Head of caudate nucleus (tissue), 42 donors: ENCODE measurements around the gene EGLN2.
A peak's percentile ranks its signal among the peaks of the same experiment; 100 is the strongest.

Experiments
- DNase-seq, 42 donors: peaks; one replicate each; pipeline versions ENCODE4 v3.0.0 to v3.0.0-alpha.2; 2020 to 2021; ENCODE audit warnings: mixed read lengths in 7 of 42
- intact Hi-C: fragments of 100-400 bp; cut with DNase I; formaldehyde crosslinking; loops from one replicate; pipeline ENCODE4 v1.15.0; 2022

Gene EGLN2

DNA sequence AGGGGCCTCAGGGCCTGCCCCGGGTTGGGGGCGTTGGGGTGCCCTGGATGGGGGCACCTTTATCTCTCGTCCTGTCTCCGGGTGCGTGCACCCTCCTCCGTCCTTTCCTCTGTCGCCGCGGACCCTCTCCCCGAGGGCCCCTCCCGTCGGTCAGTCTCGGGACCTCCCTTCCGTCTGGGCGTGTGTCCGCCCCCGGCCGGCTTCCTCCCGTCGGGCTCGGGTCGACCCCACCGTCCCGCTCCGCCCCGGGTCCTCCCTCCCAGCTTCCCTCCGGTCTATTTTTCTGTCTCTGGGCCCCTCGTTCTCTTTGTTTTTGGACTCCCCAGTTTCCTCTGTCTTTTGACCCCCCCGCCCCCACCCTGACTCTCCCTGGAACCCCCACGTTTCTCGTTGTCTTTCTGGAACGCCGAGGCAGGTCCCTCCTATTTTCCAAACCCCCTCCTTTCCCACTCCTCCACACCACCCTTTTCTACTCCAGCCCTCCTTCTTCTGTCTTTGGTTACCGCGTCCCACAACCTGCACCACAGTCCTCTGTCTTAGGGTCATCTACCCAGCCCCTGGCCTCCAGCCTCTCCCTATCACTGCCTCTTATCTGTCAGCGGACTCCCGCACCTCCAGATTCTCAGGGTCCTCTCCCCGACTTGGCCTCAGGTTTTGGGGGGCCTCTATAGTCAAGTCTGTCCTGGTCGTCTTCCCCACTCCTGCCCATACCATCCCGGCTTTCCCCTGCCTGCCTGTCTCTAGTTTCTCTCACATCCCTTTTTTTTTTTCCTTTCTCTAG lies 757 bp downstream of the EGLN2 start:
- peak in 9 of 42 donors; percentile 29 to 58 (median 46) for DNase-seq
- intact Hi-C loops = no loop called here

DNA sequence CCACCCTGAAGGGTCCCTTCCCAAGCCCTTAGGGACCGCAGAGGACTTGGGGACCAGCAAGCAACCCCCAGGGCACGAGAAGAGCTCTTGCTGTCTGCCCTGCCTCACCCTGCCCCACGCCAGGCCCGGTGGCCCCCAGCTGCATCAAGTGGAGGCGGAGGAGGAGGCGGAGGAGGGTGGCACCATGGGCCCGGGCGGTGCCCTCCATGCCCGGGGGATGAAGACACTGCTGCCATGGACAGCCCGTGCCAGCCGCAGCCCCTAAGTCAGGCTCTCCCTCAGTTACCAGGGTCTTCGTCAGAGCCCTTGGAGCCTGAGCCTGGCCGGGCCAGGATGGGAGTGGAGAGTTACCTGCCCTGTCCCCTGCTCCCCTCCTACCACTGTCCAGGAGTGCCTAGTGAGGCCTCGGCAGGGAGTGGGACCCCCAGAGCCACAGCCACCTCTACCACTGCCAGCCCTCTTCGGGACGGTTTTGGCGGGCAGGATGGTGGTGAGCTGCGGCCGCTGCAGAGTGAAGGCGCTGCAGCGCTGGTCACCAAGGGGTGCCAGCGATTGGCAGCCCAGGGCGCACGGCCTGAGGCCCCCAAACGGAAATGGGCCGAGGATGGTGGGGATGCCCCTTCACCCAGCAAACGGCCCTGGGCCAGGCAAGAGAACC lies 1.5 kb downstream of the EGLN2 start:
- DNase-seq = peak in 5 of 42 donors; percentile 31 to 61 (median 33)
- intact Hi-C loops = no loop called here

DNA sequence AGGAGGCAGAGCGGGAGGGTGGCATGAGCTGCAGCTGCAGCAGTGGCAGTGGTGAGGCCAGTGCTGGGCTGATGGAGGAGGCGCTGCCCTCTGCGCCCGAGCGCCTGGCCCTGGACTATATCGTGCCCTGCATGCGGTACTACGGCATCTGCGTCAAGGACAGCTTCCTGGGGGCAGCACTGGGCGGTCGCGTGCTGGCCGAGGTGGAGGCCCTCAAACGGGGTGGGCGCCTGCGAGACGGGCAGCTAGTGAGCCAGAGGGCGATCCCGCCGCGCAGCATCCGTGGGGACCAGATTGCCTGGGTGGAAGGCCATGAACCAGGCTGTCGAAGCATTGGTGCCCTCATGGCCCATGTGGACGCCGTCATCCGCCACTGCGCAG lies 2.0 kb downstream of the EGLN2 start:
- peak in 4 of 42 donors; percentile 22 to 56 (median 36) for DNase-seq
- intact Hi-C loops = no loop called here

DNA sequence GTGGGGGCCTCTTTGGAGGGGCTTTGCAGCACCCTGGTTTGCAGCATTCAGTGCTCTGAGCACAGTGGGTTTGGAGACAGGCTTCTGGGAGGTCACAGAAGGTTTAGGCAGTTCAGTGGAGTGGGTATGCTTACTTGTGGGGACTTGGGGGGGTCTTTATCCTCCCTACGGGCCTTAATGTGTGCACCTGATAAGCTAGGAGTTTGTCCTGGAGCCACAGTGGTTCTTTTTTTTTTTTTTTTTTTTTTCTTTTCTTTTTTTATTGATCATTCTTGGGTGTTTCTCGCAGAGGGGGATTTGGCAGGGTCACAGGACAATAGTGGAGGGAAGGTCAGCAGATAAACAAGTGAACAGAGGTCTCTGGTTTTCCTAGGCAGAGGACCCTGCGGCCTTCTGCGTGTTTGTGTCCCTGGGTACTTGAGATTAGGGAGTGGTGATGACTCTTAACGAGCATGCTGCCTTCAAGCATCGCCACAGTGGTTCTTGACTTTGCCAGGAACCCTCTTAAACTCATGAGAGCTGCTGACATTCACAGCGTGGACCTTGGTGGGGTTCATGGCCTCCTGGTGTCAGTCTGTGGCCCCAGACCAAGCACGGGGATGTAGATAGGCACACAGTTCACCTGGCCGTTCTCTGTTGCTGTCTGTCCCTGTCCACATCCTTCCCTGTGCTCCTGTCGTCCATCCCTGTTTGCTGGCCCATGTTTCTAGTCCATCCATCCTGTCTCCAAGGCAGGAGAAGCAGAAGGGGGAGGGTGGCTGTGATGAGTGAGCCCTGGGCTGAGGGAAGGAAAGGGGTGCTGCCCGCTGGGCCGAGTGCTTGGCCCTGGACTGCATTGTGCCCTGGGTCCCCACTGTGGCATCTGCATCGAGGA lies 2.7 kb downstream of the EGLN2 start:
- intact Hi-C loops = no loop called here
- DNase-seq = peak in 1 of 42 donors; percentile 26

DNA sequence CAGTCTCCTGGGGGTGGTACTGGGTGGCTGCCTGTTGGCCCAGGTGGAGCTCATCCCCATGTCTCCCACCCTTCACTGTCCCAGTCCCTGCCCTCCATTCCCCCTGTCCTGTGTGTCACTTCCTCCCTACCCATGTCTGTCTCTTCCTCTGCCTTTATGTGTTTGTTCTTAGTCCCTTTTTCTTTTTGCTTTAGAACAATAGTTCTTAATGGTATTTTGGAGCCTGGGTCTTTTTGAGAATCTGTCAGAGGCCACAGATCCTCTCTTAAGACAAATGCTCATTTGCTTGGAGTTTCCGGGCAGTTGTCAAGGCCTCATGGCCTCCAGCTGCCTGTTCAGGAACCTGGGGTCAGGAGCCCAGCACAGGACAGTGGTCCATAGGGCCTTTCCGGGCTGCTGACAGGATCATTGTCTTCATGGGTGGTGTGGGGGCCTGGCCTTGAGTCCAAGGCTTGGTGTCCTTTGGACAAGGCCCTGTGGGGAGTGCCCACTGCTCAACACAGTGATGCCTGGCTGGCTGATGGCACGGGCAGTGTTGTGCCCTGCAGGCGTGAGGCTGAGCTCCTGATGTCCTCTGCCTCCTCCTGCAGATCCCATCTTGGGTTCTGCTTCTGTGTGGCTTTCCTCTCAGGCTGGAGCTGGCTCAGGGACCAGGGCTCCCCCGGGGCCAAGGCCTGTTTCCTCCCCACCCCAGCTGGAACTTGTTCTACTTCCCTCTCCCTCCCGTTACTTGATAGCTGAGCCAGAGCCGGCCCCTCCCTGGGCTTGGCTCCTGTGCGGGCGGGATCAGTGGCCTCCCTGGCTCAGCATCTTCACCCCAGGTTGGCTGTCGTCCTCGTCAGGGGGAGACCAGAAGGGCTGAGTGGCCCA lies 3.5 kb downstream of the EGLN2 start:
- peak in 5 of 42 donors; percentile 25 to 54 (median 37) for DNase-seq
- intact Hi-C loops = no loop called here

DNA sequence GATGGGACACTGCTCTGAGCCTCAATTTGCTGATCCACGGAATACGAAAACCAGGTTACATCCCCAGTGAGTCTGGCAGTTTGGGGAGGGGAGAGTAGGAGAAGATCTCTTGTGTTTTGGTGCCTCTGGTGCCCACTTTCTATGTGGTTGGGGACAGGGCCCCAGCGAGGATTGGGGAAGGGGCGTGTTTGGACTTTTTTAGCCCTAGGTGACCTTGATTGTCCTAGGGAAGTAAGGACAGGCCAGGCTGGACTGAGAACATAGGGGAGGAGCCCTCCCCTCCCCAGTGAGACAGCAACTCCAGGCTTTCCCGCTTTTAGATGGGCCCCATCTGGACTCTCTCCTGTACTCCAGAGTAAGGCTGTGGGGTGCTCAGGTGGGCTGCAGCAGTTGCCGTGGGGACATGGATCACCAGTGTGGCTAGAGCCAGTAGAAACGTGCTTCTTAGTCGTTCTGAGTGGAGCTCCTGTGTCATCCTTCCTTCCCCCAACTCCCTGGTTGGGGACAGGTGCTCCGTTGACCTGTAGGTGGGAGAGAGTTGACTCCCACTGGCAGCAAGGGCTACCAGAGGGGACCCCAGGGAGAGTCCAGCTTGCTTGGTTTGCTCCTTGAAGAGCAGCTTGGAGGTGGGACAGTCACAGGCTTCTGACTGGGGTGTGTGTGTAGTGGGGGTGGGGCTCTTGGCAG lies 4.3 kb downstream of the EGLN2 start:
- no peak for DNase-seq
- intact Hi-C loops = no loop called here

DNA sequence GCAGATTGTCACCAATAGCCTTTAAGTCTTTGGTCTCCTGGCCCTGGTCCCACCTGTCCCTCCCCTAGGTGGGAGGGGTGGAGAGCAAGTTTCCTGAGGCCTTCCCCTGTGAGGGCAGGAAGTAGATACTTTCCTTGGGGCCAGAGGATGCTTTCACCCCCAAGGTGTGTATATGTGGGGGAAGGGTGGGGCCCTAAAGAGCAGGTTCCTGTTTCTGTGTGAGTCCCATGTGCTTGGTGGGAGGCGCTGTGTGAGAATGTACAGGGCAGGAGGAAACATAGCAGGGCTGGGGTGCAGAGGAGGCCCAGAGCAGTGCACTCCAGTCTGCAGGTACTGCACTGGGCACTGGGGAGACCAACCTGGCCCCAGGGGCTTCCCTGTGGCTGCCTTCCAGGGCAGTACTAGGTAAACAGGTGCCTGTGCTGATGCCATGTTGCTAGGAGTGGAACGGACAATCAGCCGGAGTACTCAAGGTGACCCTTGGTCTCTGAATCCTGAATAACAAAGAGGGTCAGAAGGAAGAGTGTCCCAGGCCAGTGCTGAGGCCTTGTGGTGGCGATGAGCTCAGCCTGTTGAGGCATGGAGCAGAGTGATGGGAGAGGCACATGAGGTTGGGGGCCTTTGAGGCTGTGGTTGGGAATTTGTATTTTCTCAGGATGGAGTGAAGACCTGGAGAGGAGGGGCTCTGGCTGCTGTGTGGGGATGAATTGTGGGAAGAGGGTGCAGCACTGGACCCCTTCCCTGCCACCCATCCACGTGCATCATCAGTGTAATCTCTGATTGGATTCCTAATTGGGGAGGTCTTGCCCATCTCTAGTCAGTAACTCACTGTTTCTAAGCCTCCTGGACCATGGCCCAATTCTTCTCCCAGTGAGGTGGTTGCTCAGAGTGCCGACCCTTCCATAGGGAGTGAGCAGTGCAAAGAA lies 5.1 kb downstream of the EGLN2 start:
- no peak for DNase-seq
- intact Hi-C loops = no loop called here

DNA sequence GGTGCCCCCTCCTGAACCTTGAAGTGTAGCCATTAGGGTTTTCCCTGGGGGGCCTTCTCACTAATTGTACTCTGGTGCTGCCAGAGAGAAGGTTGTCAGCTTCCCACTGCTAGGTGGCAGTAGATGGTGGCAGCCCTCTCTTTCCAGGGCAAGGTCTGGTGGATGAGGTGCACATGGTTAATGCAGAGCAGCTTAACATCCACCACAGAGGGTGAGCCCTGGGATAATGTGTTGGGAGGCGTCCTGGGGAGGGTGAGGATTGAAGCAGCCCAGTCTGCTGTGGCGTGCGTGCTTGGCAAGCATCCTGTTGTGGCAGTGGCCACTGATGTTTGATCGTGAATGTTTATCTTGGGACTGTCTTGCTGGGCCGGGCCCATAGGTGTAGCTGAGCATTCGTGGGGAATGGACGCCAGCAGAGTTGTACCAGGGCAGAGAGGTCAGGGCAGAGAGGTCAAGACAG lies 5.8 kb downstream of the EGLN2 start:
- peak in 9 of 42 donors; percentile 26 to 65 (median 46) for DNase-seq
- intact Hi-C loops = no loop called here

DNA sequence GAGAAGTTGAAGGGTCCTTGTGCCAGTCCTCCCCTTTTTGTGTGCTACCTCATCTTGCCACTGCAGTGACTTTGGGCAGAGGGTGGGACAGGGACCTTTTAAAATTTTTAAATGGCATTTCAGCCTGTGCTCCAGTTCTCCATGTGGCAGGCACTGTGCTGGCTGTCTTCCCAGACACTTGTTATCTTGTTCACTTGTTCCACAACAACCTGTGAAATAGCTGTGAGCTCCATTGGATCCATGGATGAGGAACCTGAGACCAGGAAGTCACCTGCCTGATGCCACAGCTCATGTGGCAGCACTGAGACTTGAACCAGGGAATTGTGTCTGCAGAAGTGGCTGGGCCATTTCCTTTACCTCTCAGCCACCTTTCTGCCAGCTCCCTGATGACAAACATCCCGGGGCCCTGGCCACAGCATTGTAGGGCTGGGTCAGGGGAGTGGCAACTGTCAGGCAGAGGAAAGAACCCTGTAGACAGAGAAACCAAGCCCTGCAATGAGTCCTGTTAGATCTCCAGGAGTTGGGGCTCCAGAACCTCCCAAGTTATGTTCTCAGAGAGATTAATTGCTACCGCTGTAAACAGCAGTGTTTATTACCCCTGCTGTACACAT lies 6.4 kb downstream of the EGLN2 start:
- DNase-seq = no peak
- intact Hi-C loops = no loop called here

DNA sequence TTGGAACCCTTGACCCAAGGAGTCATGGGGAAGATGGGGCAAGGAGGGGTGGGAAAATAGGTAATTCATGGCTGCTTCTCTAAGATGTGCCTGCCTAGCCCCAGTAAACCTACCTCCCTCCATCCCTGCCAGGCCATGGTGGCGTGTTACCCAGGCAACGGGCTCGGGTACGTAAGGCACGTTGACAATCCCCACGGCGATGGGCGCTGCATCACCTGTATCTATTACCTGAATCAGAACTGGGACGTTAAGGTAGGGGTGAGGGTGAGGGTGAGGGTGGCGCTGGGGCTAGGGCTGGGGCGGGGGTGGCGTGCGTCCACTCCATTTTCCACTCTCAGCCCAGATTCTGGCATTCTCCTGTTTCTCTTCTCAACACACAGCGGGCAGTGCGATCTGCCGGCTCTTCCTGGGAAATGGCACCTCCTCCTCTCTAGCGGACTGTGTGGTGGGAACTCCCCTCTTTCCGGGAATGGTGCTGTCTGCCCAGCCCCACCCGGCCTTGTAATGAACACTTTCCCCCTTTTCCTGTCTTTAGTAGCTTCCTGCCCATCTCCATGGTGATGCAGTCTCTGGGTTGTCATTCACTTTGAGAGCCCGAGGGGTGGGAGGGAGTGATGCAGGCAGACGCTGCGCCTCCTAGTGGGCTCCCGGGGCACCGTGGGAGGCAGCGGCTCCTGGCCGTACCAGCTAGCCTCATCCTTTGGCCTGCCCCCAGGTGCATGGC lies 7.6 kb downstream of the EGLN2 start:
- intact Hi-C loops = loop anchor here (2.0 kb wide), 1 partner anchor 90 kb away; the partner anchor contains the start of genes COQ8B and ITPKC
- peak; percentile 81 to 98 (median 93) for DNase-seq

DNA sequence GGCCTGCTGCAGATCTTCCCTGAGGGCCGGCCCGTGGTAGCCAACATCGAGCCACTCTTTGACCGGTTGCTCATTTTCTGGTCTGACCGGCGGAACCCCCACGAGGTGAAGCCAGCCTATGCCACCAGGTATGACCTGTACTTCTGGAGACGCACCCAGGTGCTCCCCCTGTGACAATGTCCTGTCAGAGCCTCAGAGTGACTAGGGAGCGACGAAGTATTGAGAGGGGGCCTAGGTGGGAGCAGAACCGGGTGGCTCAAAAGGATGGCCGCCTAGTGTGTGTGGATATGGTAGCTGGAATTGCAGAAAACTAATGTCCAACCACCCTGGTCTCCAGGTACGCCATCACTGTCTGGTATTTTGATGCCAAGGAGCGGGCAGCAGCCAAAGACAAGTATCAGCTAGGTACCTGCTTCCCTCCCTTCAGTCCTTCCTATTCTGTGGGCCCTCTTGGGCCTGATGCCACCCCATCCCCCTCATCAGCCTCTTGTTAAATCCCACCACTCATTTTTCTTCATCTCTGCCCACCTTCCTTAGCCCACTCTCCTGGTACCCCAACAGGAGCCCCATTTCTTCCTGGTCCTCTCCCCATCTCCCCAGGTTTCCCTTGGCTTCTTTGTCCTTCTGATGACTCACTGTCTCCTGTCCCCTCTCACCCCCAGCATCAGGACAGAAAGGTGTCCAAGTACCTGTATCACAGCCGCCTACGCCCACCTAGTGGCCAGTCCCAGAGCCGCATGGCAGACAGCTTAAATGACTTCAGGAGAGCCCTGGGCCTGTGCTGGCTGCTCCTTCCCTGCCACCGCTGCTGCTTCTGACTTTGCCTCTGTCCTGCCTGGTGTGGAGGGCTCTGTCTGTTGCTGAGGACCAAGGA lies 8.4 kb downstream of the EGLN2 start:
- peak in 1 of 42 donors; percentile 25 for DNase-seq
- intact Hi-C loops = loop anchor here (2.0 kb wide), 1 partner anchor 91 kb away; the partner anchor contains the start of genes COQ8B and ITPKC

DNA sequence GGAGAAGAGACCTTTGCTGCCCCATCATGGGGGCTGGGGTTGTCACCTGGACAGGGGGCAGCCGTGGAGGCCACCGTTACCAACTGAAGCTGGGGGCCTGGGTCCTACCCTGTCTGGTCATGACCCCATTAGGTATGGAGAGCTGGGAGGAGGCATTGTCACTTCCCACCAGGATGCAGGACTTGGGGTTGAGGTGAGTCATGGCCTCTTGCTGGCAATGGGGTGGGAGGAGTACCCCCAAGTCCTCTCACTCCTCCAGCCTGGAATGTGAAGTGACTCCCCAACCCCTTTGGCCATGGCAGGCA lies 9.0 kb downstream of the EGLN2 start:
- intact Hi-C loops = no loop called here

DNA sequence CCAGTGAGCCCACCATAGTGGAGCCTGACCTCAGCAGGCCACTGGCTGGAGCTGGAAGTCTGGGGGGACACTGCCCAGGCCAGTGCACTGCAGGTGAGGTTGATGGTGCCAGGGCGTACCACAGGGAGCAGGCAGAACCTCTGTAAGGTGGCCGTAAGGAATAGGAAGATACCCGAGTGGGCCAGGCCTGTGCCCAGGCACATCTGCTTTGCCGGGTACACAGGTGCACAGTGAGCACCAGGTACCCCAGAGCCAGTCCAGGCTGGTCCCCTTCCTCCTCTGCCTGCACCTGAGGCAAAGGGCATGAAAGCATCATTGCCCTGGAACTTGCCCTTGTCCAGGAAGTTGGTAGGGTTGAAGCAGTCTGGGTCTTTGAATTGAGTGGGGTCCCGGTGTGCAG lies 9.5 kb downstream of the EGLN2 start:
- no peak for DNase-seq
- intact Hi-C loops = no loop called here

More for the DNA sequence above, 9.0 kb downstream of the EGLN2 start:
- no peak for DNase-seq

DNA sequence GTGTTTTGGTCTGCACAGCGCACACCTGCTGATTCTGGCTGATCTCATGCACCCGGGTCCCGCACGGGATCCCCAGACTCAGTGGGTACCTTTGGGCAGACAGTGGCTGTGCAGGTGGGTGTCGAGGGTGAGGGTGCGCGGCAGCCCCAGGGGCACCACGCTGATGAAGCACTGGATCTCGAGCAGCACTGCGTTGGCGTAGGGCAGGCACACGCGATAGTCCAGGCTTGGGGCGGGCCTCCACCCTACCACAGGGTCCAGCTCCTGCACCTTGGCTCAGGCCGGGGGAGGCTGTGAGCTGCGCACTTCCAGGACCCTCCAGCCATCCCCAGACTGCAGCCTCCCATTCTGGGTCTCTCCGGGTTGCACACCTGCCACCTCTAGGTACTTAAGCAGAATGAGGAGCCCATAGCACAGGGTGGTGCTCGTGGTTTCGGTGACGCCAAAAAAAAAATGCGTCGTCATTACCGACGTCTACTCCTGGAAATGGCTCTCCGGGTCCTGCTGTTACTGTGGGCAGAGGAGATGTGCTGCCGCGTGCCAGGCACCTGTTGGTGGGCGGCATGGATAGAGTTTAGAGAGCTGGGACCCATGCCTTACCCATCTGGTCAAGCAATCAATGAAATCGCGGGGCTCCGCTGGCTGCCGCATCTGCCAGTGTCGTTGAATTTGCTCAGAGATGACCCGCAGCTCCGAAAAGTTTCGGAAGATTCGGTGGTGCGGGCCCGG lies 10.5 kb downstream of the EGLN2 start:
- intact Hi-C loops = no loop called here
- DNase-seq = peak in 2 of 42 donors; percentile 31 to 46
